Parathyroid adenoma (tissue), 2 donors: ENCODE data around the gene GPN1.
A peak's percentile ranks its signal among the peaks of the same experiment; 100 is the strongest.
"Not testable (repeated sequence)": the region's sequence is repeated elsewhere in the genome, so short reads cannot be mapped to it uniquely, and the experiment has no call there.

Source experiments
- H2AFZ ChIP-seq: fragments of 300-600 bp; sonication (generic); one replicate; pipeline ENCODE4 v1.7.0; 2017; ENCODE audit warnings: antibody characterized with exemption, mild to moderate bottlenecking
- H3K27ac ChIP-seq: fragments of 300-600 bp; sonication (generic); one replicate; pipeline ENCODE4 v1.7.0; 2017
- H3K27me3 ChIP-seq: fragments of 300-600 bp; sonication (generic); one replicate; pipeline ENCODE4 v1.7.0; 2017; ENCODE audit warnings: low read length; ENCODE audit not compliant: control insufficient read depth, insufficient read depth
- H3K36me3 ChIP-seq: fragments of 300-600 bp; sonication (generic); one replicate; pipeline ENCODE4 v1.7.0; 2017; ENCODE audit warnings: low read length; ENCODE audit not compliant: control insufficient read depth, insufficient read depth
- H3K4me1 ChIP-seq: fragments of 300-600 bp; sonication (generic); one replicate; pipeline ENCODE4 v1.7.0; 2017; ENCODE audit warnings: control low read depth
- H3K4me2 ChIP-seq: fragments of 300-600 bp; sonication (generic); one replicate; pipeline ENCODE4 v1.7.0; 2017; ENCODE audit warnings: low read length
- H3K4me3 ChIP-seq: fragments of 300-600 bp; sonication (generic); one replicate; pipeline ENCODE4 v1.7.0; 2017; ENCODE audit warnings: low read depth, low read length
- H3K79me2 ChIP-seq: fragments of 300-600 bp; sonication (generic); one replicate; pipeline ENCODE4 v1.7.0; 2017; ENCODE audit warnings: control low read depth
- H3K9ac ChIP-seq: fragments of 300-600 bp; sonication (generic); one replicate; pipeline ENCODE4 v1.7.0; 2017; ENCODE audit warnings: mild to moderate bottlenecking
- H3K9me3 ChIP-seq: fragments of 300-600 bp; sonication (generic); one replicate; pipeline ENCODE4 v1.7.0; 2017; ENCODE audit warnings: low read length; ENCODE audit not compliant: control insufficient read depth
- TF ChIP-seq, protein P1 (sequence below): fragments of 300-600 bp; sonication (generic); IDR thresholded peaks from one replicate; pipeline ENCODE4 v1.7.0; 2017; ENCODE audit warnings: antibody characterized with exemption, mild to moderate bottlenecking
- donor health status: primary hyperparathyroidism.

The GPN1 gene

DNA sequence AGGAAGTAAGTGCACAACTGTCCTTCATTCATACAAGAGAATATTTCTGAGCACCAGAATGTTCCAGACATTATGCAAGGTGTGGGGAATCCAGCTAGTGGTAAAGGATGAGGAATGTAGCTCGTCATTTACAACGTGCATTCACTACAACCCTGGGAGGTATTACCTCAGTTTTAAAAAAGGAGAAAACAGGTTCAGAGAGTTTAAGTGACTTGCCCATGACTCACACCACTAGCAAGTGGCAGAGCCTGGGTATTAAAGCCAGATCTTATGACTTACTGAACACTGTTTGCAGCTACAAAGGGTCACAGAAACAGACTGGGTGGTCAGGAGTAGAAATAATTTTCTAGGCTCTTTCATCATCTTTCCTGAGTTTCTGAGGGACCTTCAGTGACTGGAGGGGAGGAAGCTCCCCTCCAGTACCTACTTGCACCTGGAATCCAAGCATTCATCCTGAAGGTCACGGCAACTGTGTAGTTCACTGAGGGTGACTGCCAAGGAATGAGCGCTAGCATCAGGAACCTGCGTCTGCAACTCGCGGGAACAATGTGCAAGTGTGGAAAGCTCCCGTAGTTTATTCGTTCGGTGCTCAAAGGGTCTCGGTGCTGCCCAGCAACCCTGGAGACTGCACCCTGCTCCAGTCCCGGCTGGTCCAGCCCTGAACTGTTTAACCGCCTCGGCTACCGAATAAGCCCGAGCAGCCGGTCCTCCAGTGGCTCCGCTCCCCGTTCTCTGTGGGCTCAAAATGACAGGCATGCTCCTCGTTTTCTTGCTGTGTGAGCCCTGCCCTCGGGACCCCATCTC lies 685 bp upstream of the GPN1 start:
- Histone ChIP-seq H3K4me3 (peak overlapping the region; percentile 94), H3K4me1 (peaks cover 7% of the 10 kb centered on the region), H2AFZ (peak overlapping the region; percentile 99), H3K4me2 (peak overlapping the region; percentile 86), H3K27me3 (no peaks in the 10 kb centered on the region), H3K36me3 (no peaks in the 10 kb centered on the region), H3K9ac (no peak overlapping the region), H3K27ac (peak overlapping the region; percentile 59), H3K79me2 (no peaks in the 10 kb centered on the region), H3K9me3 (no peaks in the 10 kb centered on the region)
- TF ChIP-seq, protein P1, sequence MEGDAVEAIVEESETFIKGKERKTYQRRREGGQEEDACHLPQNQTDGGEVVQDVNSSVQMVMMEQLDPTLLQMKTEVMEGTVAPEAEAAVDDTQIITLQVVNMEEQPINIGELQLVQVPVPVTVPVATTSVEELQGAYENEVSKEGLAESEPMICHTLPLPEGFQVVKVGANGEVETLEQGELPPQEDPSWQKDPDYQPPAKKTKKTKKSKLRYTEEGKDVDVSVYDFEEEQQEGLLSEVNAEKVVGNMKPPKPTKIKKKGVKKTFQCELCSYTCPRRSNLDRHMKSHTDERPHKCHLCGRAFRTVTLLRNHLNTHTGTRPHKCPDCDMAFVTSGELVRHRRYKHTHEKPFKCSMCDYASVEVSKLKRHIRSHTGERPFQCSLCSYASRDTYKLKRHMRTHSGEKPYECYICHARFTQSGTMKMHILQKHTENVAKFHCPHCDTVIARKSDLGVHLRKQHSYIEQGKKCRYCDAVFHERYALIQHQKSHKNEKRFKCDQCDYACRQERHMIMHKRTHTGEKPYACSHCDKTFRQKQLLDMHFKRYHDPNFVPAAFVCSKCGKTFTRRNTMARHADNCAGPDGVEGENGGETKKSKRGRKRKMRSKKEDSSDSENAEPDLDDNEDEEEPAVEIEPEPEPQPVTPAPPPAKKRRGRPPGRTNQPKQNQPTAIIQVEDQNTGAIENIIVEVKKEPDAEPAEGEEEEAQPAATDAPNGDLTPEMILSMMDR: no peak

DNA sequence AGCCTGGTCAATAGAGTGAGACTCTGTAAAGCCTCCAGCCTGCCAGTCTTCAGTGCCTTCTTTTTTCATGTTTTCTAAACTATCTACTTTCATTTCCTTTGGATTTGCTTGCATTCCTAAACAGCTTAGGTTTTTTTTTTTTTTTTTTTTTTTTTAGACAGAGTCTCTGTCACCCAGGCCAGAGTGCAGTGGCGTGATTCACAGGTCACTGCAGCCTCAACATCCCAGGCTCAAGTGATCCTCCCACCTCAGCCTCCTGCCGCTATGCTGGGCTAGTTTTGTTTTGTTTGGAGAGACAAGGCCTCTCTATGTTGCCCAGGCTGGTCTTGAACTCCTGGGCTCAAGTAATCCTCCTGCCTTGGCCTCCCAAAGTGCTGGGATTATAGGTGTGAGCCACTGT lies 1.4 kb downstream of the GPN1 start:
- H3K36me3 ChIP-seq, H3K9me3 ChIP-seq, H3K27me3 ChIP-seq, H3K4me1 ChIP-seq, H3K27ac ChIP-seq, H3K4me2 ChIP-seq, H3K4me3 ChIP-seq, H2AFZ ChIP-seq, H3K9ac ChIP-seq, H3K79me2 ChIP-seq: not testable (repeated sequence)

DNA sequence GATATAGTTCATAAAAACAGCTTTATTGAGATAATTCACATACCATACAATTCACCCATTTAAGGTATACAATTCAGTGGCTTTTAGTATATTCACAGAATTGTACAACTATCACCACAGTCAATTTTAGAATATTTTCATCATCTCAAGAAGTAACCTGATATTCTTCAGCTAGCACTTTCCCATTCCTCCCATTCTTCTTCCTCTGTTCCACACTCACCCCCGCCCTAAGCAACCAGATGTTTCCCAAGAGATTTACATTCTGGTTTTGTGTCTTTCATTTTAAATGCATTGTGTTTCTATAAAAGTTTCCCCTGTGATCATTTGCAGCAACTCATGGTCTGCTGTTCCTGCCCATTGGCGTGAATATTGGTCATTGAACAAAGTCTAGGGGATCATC lies 5.4 kb downstream of the GPN1 start:
- Histone ChIP-seq H3K4me1 (peaks cover 7% of the 10 kb centered on the region), H2AFZ (no peak overlapping the region), H3K27me3 (no peaks in the 10 kb centered on the region), H3K4me2 (no peak overlapping the region), H3K9ac (no peak overlapping the region), H3K79me2 (no peaks in the 10 kb centered on the region), H3K36me3 (no peaks in the 10 kb centered on the region), H3K4me3 (no peak overlapping the region), H3K27ac (no peak overlapping the region), H3K9me3 (no peaks in the 10 kb centered on the region)
- TF ChIP-seq, protein P1: no peak

- Histone ChIP-seq H3K4me1 (no peaks in the 10 kb centered on the region), H3K4me3 (no peak overlapping the region), H3K4me2 (no peak overlapping the region), H3K79me2 (no peaks in the 10 kb centered on the region), H3K9me3 (no peaks in the 10 kb centered on the region), H3K9ac (no peak overlapping the region), H3K36me3 (no peaks in the 10 kb centered on the region), H3K27ac (no peak overlapping the region), H3K27me3 (no peaks in the 10 kb centered on the region), H2AFZ (no peak overlapping the region)
- TF ChIP-seq, protein P1: no peak
These were observed 7.9 kb downstream of the GPN1 start for GRCh38 chr2:27636766-27637165.

GRCh38 chr2:27638037-27638637 lies 9.3 kb downstream of the GPN1 start:
- Histone ChIP-seq H3K4me3 (no peak overlapping the region), H3K27ac (no peak overlapping the region), H3K4me1 (no peaks in the 10 kb centered on the region), H2AFZ (no peak overlapping the region), H3K4me2 (no peak overlapping the region), H3K79me2 (no peaks in the 10 kb centered on the region), H3K36me3 (no peaks in the 10 kb centered on the region), H3K9me3 (no peaks in the 10 kb centered on the region), H3K9ac (no peak overlapping the region), H3K27me3 (no peaks in the 10 kb centered on the region)
- TF ChIP-seq, protein P1: no peak
